ENCODE results near the gene PRAME. TPM values are rescaled to one million over a fixed set of nuclear protein-coding genes. Genes with fewer than 3 reads are reported as not detected.
"Not testable (repeated sequence)": the region's sequence is repeated elsewhere in the genome, so short reads cannot be mapped to it uniquely, and the experiment has no call there.

Gene PRAME
- polyA plus RNA-seq, 1 donor = not detected

GRCh38 chr22:22534604-22535415 is 24.3 kb downstream of the PRAME start:
- Histone ChIP-seq H3K36me3 (ENCODE audit: control insufficient read depth, insufficient read depth, low read length) (no peaks in the 10 kb centered on the region), H3K27ac (ENCODE audit: low read length) (no peak overlapping the region), H3K4me1 (ENCODE audit: control insufficient read depth, insufficient read depth, low read length) (no peaks in the 10 kb centered on the region), H3K9me3 (ENCODE audit: control insufficient read depth, low read depth, low read length) (no peaks in the 10 kb centered on the region), H3K4me3 (ENCODE audit: low read length) (no peak overlapping the region), H3K27me3 (ENCODE audit: control insufficient read depth, insufficient read depth, low read length) (peaks cover 5% of the 10 kb centered on the region)
- DNase-seq = no peak
- WGBS (ENCODE audit: insufficient coverage, low lambda C conversion rate) = 83% methylated on average over 1 of the region's 9 CpGs

GRCh38 chr22:22533863-22534262 is 25.2 kb downstream of the PRAME start:
- Histone ChIP-seq H3K36me3 (ENCODE audit: control insufficient read depth, insufficient read depth, low read length) (no peaks in the 10 kb centered on the region), H3K4me3 (ENCODE audit: low read length) (no peak overlapping the region), H3K4me1 (ENCODE audit: control insufficient read depth, insufficient read depth, low read length) (no peaks in the 10 kb centered on the region), H3K9me3 (ENCODE audit: control insufficient read depth, low read depth, low read length) (no peaks in the 10 kb centered on the region), H3K27me3 (ENCODE audit: control insufficient read depth, insufficient read depth, low read length) (peaks cover 5% of the 10 kb centered on the region), H3K27ac (ENCODE audit: low read length) (no peak overlapping the region)
- DNase-seq = no peak
- WGBS (ENCODE audit: insufficient coverage, low lambda C conversion rate) = 53% methylated on average over 3 of the region's 5 CpGs

GRCh38 chr22:22533417-22533816 is 25.6 kb downstream of the PRAME start:
- Histone ChIP-seq H3K36me3 (ENCODE audit: control insufficient read depth, insufficient read depth, low read length) (no peaks in the 10 kb centered on the region), H3K27me3 (ENCODE audit: control insufficient read depth, insufficient read depth, low read length) (peaks cover 4% of the 10 kb centered on the region), H3K4me3 (ENCODE audit: low read length) (no peak overlapping the region), H3K4me1 (ENCODE audit: control insufficient read depth, insufficient read depth, low read length) (no peaks in the 10 kb centered on the region), H3K27ac (ENCODE audit: low read length) (no peak overlapping the region), H3K9me3 (ENCODE audit: control insufficient read depth, low read depth, low read length) (no peaks in the 10 kb centered on the region)
- no CpG with 5 or more reads among the region's 1 CpG for WGBS (ENCODE audit: insufficient coverage, low lambda C conversion rate)
- no peak for DNase-seq

- H3K36me3 ChIP-seq (ENCODE audit: control insufficient read depth, insufficient read depth, low read length); H3K27ac ChIP-seq (ENCODE audit: low read length); H3K27me3 ChIP-seq (ENCODE audit: control insufficient read depth, insufficient read depth, low read length); H3K4me3 ChIP-seq (ENCODE audit: low read length); H3K4me1 ChIP-seq (ENCODE audit: control insufficient read depth, insufficient read depth, low read length); H3K9me3 ChIP-seq (ENCODE audit: control insufficient read depth, low read depth, low read length); DNase-seq: not testable (repeated sequence)
- whole genome bisulfite sequencing (ENCODE audit: insufficient coverage, low lambda C conversion rate) = no CpG with 5 or more reads among the region's 12 CpGs
These were observed 26.5 kb downstream of the PRAME start for GRCh38 chr22:22532547-22533071.

- no peak overlapping the region for H3K4me3 ChIP-seq (ENCODE audit: low read length)
- no peak overlapping the region for H3K27ac ChIP-seq (ENCODE audit: low read length)
- H3K9me3 ChIP-seq (ENCODE audit: control insufficient read depth, low read depth, low read length) = no peaks in the 10 kb centered on the region
- WGBS (ENCODE audit: insufficient coverage, low lambda C conversion rate) = no CpG with 5 or more reads among the region's 7 CpGs
- no peak for DNase-seq
- H3K4me1 ChIP-seq (ENCODE audit: control insufficient read depth, insufficient read depth, low read length) = no peaks in the 10 kb centered on the region
- H3K36me3 ChIP-seq (ENCODE audit: control insufficient read depth, insufficient read depth, low read length) = no peaks in the 10 kb centered on the region
- peaks cover under 1% of the 10 kb centered on the region for H3K27me3 ChIP-seq (ENCODE audit: control insufficient read depth, insufficient read depth, low read length)
These were observed 27.1 kb downstream of the PRAME start for GRCh38 chr22:22531770-22532546.

- H3K27ac ChIP-seq (ENCODE audit: low read length) = no peak overlapping the region
- no peak overlapping the region for H3K4me3 ChIP-seq (ENCODE audit: low read length)
- WGBS (ENCODE audit: insufficient coverage, low lambda C conversion rate) = no CpG with 5 or more reads among the region's 2 CpGs
- H3K9me3 ChIP-seq (ENCODE audit: control insufficient read depth, low read depth, low read length) = no peaks in the 10 kb centered on the region
- DNase-seq = no peak
- H3K4me1 ChIP-seq (ENCODE audit: control insufficient read depth, insufficient read depth, low read length) = no peaks in the 10 kb centered on the region
- no peaks in the 10 kb centered on the region for H3K36me3 ChIP-seq (ENCODE audit: control insufficient read depth, insufficient read depth, low read length)
- H3K27me3 ChIP-seq (ENCODE audit: control insufficient read depth, insufficient read depth, low read length) = no peaks in the 10 kb centered on the region
These were observed 30.3 kb downstream of the PRAME start for GRCh38 chr22:22528780-22529179.

- WGBS (ENCODE audit: insufficient coverage, low lambda C conversion rate) = 0% methylated on average over 1 of the region's 5 CpGs
These were observed 31.8 kb downstream of the PRAME start for GRCh38 chr22:22527312-22527711.

GRCh38 chr22:22526125-22526912 is 32.7 kb downstream of the PRAME start:
- H3K27ac ChIP-seq (ENCODE audit: low read length) = no peak overlapping the region
- no peak overlapping the region for H3K4me3 ChIP-seq (ENCODE audit: low read length)
- no peaks in the 10 kb centered on the region for H3K27me3 ChIP-seq (ENCODE audit: control insufficient read depth, insufficient read depth, low read length)
- no peak for DNase-seq
- no peaks in the 10 kb centered on the region for H3K9me3 ChIP-seq (ENCODE audit: control insufficient read depth, low read depth, low read length)
- H3K4me1 ChIP-seq (ENCODE audit: control insufficient read depth, insufficient read depth, low read length) = no peaks in the 10 kb centered on the region
- 60% methylated on average over 1 of the region's 4 CpGs for WGBS (ENCODE audit: insufficient coverage, low lambda C conversion rate)
- H3K36me3 ChIP-seq (ENCODE audit: control insufficient read depth, insufficient read depth, low read length) = no peaks in the 10 kb centered on the region

More at GRCh38 chr22:22527312-22527711, 31.8 kb downstream of the PRAME start:
- Histone ChIP-seq H3K9me3 (ENCODE audit: control insufficient read depth, low read depth, low read length) (no peaks in the 10 kb centered on the region), H3K4me3 (ENCODE audit: low read length) (no peak overlapping the region), H3K4me1 (ENCODE audit: control insufficient read depth, insufficient read depth, low read length) (no peaks in the 10 kb centered on the region), H3K27ac (ENCODE audit: low read length) (no peak overlapping the region), H3K36me3 (ENCODE audit: control insufficient read depth, insufficient read depth, low read length) (no peaks in the 10 kb centered on the region), H3K27me3 (ENCODE audit: control insufficient read depth, insufficient read depth, low read length) (no peaks in the 10 kb centered on the region)
- DNase-seq = no peak

- H3K27ac ChIP-seq (ENCODE audit: low read length) = no peak overlapping the region
- 80% methylated on average over 1 of the region's 6 CpGs for WGBS (ENCODE audit: insufficient coverage, low lambda C conversion rate)
- no peaks in the 10 kb centered on the region for H3K36me3 ChIP-seq (ENCODE audit: control insufficient read depth, insufficient read depth, low read length)
- no peaks in the 10 kb centered on the region for H3K4me1 ChIP-seq (ENCODE audit: control insufficient read depth, insufficient read depth, low read length)
- no peak overlapping the region for H3K4me3 ChIP-seq (ENCODE audit: low read length)
- H3K27me3 ChIP-seq (ENCODE audit: control insufficient read depth, insufficient read depth, low read length) = no peaks in the 10 kb centered on the region
- no peaks in the 10 kb centered on the region for H3K9me3 ChIP-seq (ENCODE audit: control insufficient read depth, low read depth, low read length)
- DNase-seq = no peak
These were observed 35.6 kb downstream of the PRAME start for GRCh38 chr22:22523494-22523893.

- H3K9me3 ChIP-seq (ENCODE audit: control insufficient read depth, low read depth, low read length) = no peaks in the 10 kb centered on the region
- 75% methylated on average over 5 of the region's 8 CpGs for WGBS (ENCODE audit: insufficient coverage, low lambda C conversion rate)
- H3K27me3 ChIP-seq (ENCODE audit: control insufficient read depth, insufficient read depth, low read length) = no peaks in the 10 kb centered on the region
- no peak overlapping the region for H3K4me3 ChIP-seq (ENCODE audit: low read length)
- no peak for DNase-seq
- no peak overlapping the region for H3K27ac ChIP-seq (ENCODE audit: low read length)
- no peaks in the 10 kb centered on the region for H3K36me3 ChIP-seq (ENCODE audit: control insufficient read depth, insufficient read depth, low read length)
- no peaks in the 10 kb centered on the region for H3K4me1 ChIP-seq (ENCODE audit: control insufficient read depth, insufficient read depth, low read length)
These were observed 37.4 kb downstream of the PRAME start for GRCh38 chr22:22521631-22522030.

All from large intestine (tissue), 3 donors.